ENCODE data around the gene SRSF6. TPM values are rescaled to one million over a fixed set of nuclear protein-coding genes. Genes with fewer than 3 reads are reported as not detected.

SRSF6 gene
- total and polyA plus RNA-seq, 2 donors (not counting 1 experiment from before 2014, with no cell fraction given): 37.8 to 106 TPM

DNA sequence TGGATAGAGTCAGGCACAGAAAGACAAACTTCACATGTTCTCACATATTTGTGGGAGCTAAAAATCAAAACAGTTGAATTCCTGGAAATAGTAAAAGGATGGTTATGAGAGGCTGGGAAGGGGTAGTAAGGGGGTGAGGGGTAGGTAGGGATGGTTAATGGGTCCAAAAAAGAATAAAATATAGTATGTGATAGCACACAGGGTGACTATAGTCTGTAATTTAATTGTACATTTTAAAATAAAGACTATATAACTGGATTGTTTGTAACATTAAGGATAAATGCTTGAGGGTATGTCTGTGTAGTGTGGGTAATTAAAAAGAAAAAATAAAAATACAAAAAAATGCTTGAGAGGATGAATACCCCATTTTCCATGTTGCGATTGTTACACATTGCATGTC is 9.9 kb downstream of the SRSF6 start:
- H2AFZ ChIP-seq (ENCODE audit: low read length): no peak overlapping the region
- H3K27ac ChIP-seq (ENCODE audit: insufficient read depth, low read length): no peak overlapping the region
- no peak overlapping the region for H3K4me3 ChIP-seq (replicated peaks in 1 of 4; ENCODE audit: control extremely low read depth in 1 of 4, insufficient read depth in 1 of 4, low read depth in 3 of 4, low read length in 4 of 4)
- no peaks in the 10 kb centered on the region for H3K4me1 ChIP-seq (ENCODE audit: control insufficient read depth, extremely low read depth, insufficient read depth, low read length)
- no peak overlapping the region for H3K4me2 ChIP-seq (ENCODE audit: extremely low read depth, insufficient read depth, low read length)
- no peak overlapping the region for H3K9ac ChIP-seq (ENCODE audit: insufficient read depth, low read length)
- no peaks in the 10 kb centered on the region for H4K20me1 ChIP-seq (ENCODE audit: control insufficient read depth, extremely low read depth, insufficient read depth, low read length)
- DNase-seq (ENCODE audit: low read depth in 2 of 2): no peak
- no peaks in the 10 kb centered on the region for H3K27me3 ChIP-seq (ENCODE audit: control insufficient read depth, insufficient read depth, low read length)
- H3K79me2 ChIP-seq (ENCODE audit: control insufficient read depth, insufficient read depth, low read length): peaks cover 8% of the 10 kb centered on the region
- TF ChIP-seq, protein P1, sequence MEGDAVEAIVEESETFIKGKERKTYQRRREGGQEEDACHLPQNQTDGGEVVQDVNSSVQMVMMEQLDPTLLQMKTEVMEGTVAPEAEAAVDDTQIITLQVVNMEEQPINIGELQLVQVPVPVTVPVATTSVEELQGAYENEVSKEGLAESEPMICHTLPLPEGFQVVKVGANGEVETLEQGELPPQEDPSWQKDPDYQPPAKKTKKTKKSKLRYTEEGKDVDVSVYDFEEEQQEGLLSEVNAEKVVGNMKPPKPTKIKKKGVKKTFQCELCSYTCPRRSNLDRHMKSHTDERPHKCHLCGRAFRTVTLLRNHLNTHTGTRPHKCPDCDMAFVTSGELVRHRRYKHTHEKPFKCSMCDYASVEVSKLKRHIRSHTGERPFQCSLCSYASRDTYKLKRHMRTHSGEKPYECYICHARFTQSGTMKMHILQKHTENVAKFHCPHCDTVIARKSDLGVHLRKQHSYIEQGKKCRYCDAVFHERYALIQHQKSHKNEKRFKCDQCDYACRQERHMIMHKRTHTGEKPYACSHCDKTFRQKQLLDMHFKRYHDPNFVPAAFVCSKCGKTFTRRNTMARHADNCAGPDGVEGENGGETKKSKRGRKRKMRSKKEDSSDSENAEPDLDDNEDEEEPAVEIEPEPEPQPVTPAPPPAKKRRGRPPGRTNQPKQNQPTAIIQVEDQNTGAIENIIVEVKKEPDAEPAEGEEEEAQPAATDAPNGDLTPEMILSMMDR (conservative IDR thresholded peaks at IDR 0.05 in 1 of 2, IDR thresholded peaks at IDR 0.05 in 1 of 2; ENCODE audit: low read depth in 1 of 2, low read length in 2 of 2): no peak
- no peak for TF ChIP-seq EZH2 (IDR thresholded peaks at IDR 0.05; ENCODE audit: low read length, missing control alignments)
- H3K9me3 ChIP-seq (ENCODE audit: control insufficient read depth, insufficient read depth, low read depth, low read length): no peaks in the 10 kb centered on the region
- H3K36me3 ChIP-seq (ENCODE audit: control insufficient read depth, insufficient read depth, low read length): peaks cover 16% of the 10 kb centered on the region

DNA sequence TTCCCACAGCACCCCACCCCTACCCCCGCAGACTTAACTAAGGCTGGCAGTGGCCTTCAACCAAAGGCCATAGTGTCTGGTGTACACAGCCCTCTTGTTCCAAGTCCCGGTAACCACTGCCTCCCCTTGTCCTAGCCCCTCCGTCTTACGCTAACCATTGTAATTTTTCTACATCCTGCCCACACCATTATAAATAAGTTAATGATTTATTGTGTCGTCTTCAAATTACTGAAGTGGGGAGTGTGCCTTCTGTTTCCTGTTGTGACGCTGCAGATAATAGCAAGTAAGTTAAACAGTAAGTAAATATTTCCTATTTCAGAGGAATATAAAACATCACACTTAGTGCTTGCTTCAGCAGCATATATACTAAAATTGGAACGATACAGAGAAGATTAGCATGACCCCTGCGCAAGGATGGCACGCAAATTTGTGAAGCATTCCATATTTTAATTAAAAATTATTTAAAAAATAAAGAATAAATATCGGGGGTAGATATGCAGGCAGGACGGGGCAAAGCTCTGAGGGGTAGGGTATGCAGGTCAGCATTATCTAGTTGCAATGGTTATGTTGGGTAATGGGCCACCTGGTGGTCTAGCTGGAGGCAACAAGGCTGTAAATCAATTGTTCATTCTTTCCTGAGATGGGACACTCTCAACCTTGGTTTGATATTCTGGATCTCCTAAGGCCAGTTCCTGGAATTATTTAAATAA is 15.1 kb downstream of the SRSF6 start:
- Histone ChIP-seq H4K20me1 (ENCODE audit: control insufficient read depth, extremely low read depth, insufficient read depth, low read length) (no peaks in the 10 kb centered on the region), H3K79me2 (ENCODE audit: control insufficient read depth, insufficient read depth, low read length) (no peaks in the 10 kb centered on the region), H3K9ac (ENCODE audit: insufficient read depth, low read length) (no peak overlapping the region), H3K27ac (ENCODE audit: insufficient read depth, low read length) (no peak overlapping the region), H3K4me2 (ENCODE audit: extremely low read depth, insufficient read depth, low read length) (no peak overlapping the region), H3K27me3 (ENCODE audit: control insufficient read depth, insufficient read depth, low read length) (no peaks in the 10 kb centered on the region), H3K9me3 (ENCODE audit: control insufficient read depth, insufficient read depth, low read depth, low read length) (no peaks in the 10 kb centered on the region), H3K4me1 (ENCODE audit: control insufficient read depth, extremely low read depth, insufficient read depth, low read length) (no peaks in the 10 kb centered on the region), H3K36me3 (ENCODE audit: control insufficient read depth, insufficient read depth, low read length) (peaks cover 3% of the 10 kb centered on the region), H2AFZ (ENCODE audit: low read length) (no peak overlapping the region), H3K4me3 (replicated peaks in 1 of 4; ENCODE audit: control extremely low read depth in 1 of 4, insufficient read depth in 1 of 4, low read depth in 3 of 4, low read length in 4 of 4) (no peak overlapping the region)
- DNase-seq (ENCODE audit: low read depth in 2 of 2): no peak
- TF ChIP-seq, protein P1 (conservative IDR thresholded peaks at IDR 0.05 in 1 of 2, IDR thresholded peaks at IDR 0.05 in 1 of 2; ENCODE audit: low read depth in 1 of 2, low read length in 2 of 2): no peak
- no peak for TF ChIP-seq EZH2 (IDR thresholded peaks at IDR 0.05; ENCODE audit: low read length, missing control alignments)

DNA sequence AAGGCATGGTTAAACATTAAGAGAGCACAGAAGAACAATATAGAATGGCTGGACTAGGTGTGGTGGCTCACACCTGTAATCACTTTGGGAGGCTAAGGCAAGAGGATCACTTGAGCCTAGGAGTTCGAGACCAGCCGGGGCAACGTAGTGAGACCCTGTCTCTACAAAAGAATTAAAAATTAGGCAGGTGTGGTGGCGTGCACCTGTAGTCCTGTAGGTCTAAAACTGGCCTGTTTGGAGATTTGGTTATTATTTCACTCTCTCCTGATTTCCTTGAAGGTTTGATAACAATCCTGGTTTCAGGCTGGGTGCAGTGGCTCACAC is 15.6 kb downstream of the SRSF6 start:
- Histone ChIP-seq H2AFZ (ENCODE audit: low read length) (no peak overlapping the region), H4K20me1 (ENCODE audit: control insufficient read depth, extremely low read depth, insufficient read depth, low read length) (no peaks in the 10 kb centered on the region), H3K79me2 (ENCODE audit: control insufficient read depth, insufficient read depth, low read length) (no peaks in the 10 kb centered on the region), H3K4me3 (replicated peaks in 1 of 4; ENCODE audit: control extremely low read depth in 1 of 4, insufficient read depth in 1 of 4, low read depth in 3 of 4, low read length in 4 of 4) (no peak overlapping the region), H3K27me3 (ENCODE audit: control insufficient read depth, insufficient read depth, low read length) (no peaks in the 10 kb centered on the region), H3K9me3 (ENCODE audit: control insufficient read depth, insufficient read depth, low read depth, low read length) (no peaks in the 10 kb centered on the region), H3K27ac (ENCODE audit: insufficient read depth, low read length) (no peak overlapping the region), H3K36me3 (ENCODE audit: control insufficient read depth, insufficient read depth, low read length) (peaks cover 3% of the 10 kb centered on the region), H3K4me2 (ENCODE audit: extremely low read depth, insufficient read depth, low read length) (no peak overlapping the region), H3K4me1 (ENCODE audit: control insufficient read depth, extremely low read depth, insufficient read depth, low read length) (no peaks in the 10 kb centered on the region), H3K9ac (ENCODE audit: insufficient read depth, low read length) (no peak overlapping the region)
- TF ChIP-seq EZH2 (IDR thresholded peaks at IDR 0.05; ENCODE audit: low read length, missing control alignments): no peak
- TF ChIP-seq, protein P1 (conservative IDR thresholded peaks at IDR 0.05 in 1 of 2, IDR thresholded peaks at IDR 0.05 in 1 of 2; ENCODE audit: low read depth in 1 of 2, low read length in 2 of 2): no peak
- DNase-seq (ENCODE audit: low read depth in 2 of 2): no peak

All from fibroblast of lung (primary cell).